Measurements from ENCODE around the gene IGDCC3. TPM values are rescaled to one million over a fixed set of nuclear protein-coding genes. Genes with fewer than 3 reads are reported as not detected.

Gene IGDCC3
- total and polyA plus RNA-seq, 2 experiments from 2014 or later = not detected

DNA sequence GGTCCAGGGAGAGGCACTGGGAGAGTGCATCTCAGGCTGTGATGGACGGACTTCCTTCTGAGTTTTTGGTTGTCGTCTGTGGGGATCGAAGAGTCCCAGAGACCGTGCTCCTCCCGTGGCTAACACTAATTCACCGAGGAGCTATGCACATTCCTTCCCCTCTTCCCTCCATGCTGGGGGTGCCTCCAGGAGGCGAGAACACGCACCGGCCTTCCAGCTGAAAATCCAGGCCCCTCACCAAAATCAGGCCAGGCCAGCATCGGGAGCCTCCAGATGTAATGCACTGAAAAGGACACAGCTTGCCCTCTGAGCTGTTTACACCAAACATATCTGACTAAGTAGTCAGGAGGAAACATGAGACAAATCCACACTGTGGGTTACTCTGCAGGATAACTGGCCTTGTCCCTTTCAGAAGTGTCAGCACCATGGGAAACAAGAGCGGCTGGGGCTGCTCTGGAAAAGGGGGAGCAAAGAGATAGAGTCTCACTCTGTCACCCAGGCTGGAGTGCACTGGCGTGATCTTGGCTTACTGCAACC, 67.9 kb downstream of the IGDCC3 start:
- peaks cover 13% of the 10 kb centered on the region for H3K27me3 ChIP-seq (replicated peaks; ENCODE audit: insufficient read depth)
- H3K79me2 ChIP-seq (ENCODE audit: insufficient read depth) = no peaks in the 10 kb centered on the region
- 76 to 82% methylated on average over 12 of the region's 12 CpGs for WGBS, 2 experiments (ENCODE audit: low coverage in 1 of 2, low lambda C conversion rate in 2 of 2, missing lambda C conversion rate in 2 of 2)
- H3K4me3 ChIP-seq = no peak overlapping the region
- H3K27ac ChIP-seq = no peak overlapping the region
- no peaks in the 10 kb centered on the region for H3K36me3 ChIP-seq (ENCODE audit: low read depth)
- peaks cover 22% of the 10 kb centered on the region for H3F3A ChIP-seq (ENCODE audit: insufficient read depth)
- TF ChIP-seq EZH2phosphoT487 (IDR thresholded peaks at IDR 0.05; ENCODE audit: insufficient read depth, low read depth) (no peak), EZH2 (IDR thresholded peaks at IDR 0.05; ENCODE audit: insufficient read depth, poor library complexity, severe bottlenecking) (no peak)
- no peaks in the 10 kb centered on the region for H4K20me1 ChIP-seq (ENCODE audit: insufficient read depth)
- no peaks in the 10 kb centered on the region for H3K9me3 ChIP-seq (ENCODE audit: low read depth)
- H3K9ac ChIP-seq = no peak overlapping the region
- no peak overlapping the region for H2AFZ ChIP-seq
- in situ Hi-C loops (cut with MboI) = no loop called here
- no peaks in the 10 kb centered on the region for H3K9me2 ChIP-seq (ENCODE audit: insufficient read depth)
- no peak overlapping the region for H3K4me2 ChIP-seq (ENCODE audit: unreplicated experiment)
- no peaks in the 10 kb centered on the region for H3K4me1 ChIP-seq (ENCODE audit: insufficient read depth)
- no peak for DNase-seq

DNA sequence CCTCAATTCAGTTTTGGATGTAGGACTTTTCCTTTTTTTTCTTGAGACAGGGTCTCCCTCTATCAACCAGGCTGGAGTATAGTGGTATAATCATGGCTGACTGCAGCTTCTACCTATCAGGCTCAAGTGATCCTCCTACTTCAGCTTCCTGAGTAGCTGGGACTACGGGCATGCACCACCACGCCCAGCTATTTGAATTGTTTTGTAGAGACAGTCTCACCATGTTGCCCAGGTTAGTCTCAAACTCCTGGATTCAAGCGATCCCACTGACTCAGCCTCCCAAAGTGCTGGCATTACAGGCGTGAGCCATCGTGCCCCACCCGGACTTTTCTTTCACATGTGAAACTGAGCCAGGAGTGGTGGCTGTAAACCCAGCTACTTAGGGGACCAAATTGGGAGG, 69.8 kb downstream of the IGDCC3 start:
- Histone ChIP-seq H3K4me1 (ENCODE audit: insufficient read depth) (peaks cover 5% of the 10 kb centered on the region; the same call in 1 of the 2 replicates), H3K36me3 (ENCODE audit: low read depth) (no peaks in the 10 kb centered on the region), H3K79me2 (ENCODE audit: insufficient read depth) (no peaks in the 10 kb centered on the region), H3K9me2 (ENCODE audit: insufficient read depth) (no peaks in the 10 kb centered on the region), H3K27me3 (replicated peaks; ENCODE audit: insufficient read depth) (peaks cover 9% of the 10 kb centered on the region), H3K9me3 (ENCODE audit: low read depth) (no peaks in the 10 kb centered on the region), H3K27ac (no peak overlapping the region), H4K20me1 (ENCODE audit: insufficient read depth) (no peaks in the 10 kb centered on the region), H3F3A (ENCODE audit: insufficient read depth) (peaks cover 23% of the 10 kb centered on the region), H3K9ac (no peak overlapping the region), H3K4me3 (no peak overlapping the region), H3K4me2 (ENCODE audit: unreplicated experiment) (no peak overlapping the region), H2AFZ (no peak overlapping the region)
- in situ Hi-C loops (cut with MboI) = no loop called here
- WGBS, 2 experiments (ENCODE audit: low coverage in 1 of 2, low lambda C conversion rate in 2 of 2, missing lambda C conversion rate in 2 of 2) = 59 to 64% methylated on average over 6 of the region's 6 CpGs
- DNase-seq = no peak
- TF ChIP-seq EZH2phosphoT487 (IDR thresholded peaks at IDR 0.05; ENCODE audit: insufficient read depth, low read depth) = no peak
- TF ChIP-seq EZH2 (IDR thresholded peaks at IDR 0.05; ENCODE audit: insufficient read depth, poor library complexity, severe bottlenecking) = no peak

DNA sequence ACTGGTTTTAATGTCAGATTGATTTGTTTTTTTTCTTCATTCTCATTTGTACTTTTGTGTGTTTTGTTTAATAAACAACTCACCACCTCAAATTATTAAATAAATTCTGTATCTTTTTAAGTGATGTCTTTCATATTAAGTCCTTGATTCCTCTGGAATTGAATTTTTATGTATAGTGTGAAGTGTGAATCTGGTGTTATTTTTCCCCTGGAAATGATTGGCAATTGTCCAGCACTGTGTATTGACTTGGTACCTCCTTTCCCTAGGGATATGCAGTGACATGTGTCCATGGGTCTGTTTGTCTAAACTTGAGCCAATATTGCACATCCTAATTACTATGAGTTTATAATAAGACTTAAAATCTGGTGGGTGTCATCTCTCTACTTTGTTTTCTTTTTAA, 71.3 kb downstream of the IGDCC3 start:
- Histone ChIP-seq H3K79me2 (ENCODE audit: insufficient read depth) (no peaks in the 10 kb centered on the region), H3F3A (ENCODE audit: insufficient read depth) (peaks cover 23% of the 10 kb centered on the region), H3K9ac (no peak overlapping the region), H3K27ac (no peak overlapping the region), H3K4me2 (ENCODE audit: unreplicated experiment) (no peak overlapping the region), H3K9me2 (ENCODE audit: insufficient read depth) (no peaks in the 10 kb centered on the region), H2AFZ (no peak overlapping the region), H3K4me3 (no peak overlapping the region), H4K20me1 (ENCODE audit: insufficient read depth) (no peaks in the 10 kb centered on the region), H3K9me3 (ENCODE audit: low read depth) (no peaks in the 10 kb centered on the region), H3K4me1 (ENCODE audit: insufficient read depth) (peaks cover 5% of the 10 kb centered on the region; the same call in 1 of the 2 replicates), H3K36me3 (ENCODE audit: low read depth) (no peaks in the 10 kb centered on the region), H3K27me3 (replicated peaks; ENCODE audit: insufficient read depth) (no peaks in the 10 kb centered on the region)
- TF ChIP-seq EZH2 (IDR thresholded peaks at IDR 0.05; ENCODE audit: insufficient read depth, poor library complexity, severe bottlenecking) = no peak
- no peak for TF ChIP-seq EZH2phosphoT487 (IDR thresholded peaks at IDR 0.05; ENCODE audit: insufficient read depth, low read depth)
- no peak for DNase-seq
- in situ Hi-C loops (cut with MboI) = no loop called here

DNA sequence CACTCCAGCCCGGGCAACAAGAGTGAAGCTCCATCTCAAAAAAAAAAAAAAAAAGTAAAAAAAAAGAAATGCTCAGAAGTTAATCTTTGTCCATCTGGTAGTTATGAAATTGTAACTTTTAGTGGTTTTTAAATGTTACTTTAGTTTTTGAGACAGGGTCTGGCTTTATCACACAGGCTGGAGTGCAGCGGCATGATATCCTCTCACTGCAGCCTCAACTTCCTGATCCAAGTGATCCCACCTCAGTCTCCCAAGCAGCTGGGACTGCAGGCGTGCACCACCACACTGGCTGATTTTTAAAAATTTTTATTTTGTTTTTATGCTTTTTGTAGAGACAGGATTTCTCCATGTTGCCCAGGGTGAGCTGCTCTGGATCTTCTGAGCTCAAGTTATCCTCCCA, 72.0 kb downstream of the IGDCC3 start:
- no peaks in the 10 kb centered on the region for H3K27me3 ChIP-seq (replicated peaks; ENCODE audit: insufficient read depth)
- H3K27ac ChIP-seq = no peak overlapping the region
- no peak overlapping the region for H3K9ac ChIP-seq
- no peak for TF ChIP-seq EZH2 (IDR thresholded peaks at IDR 0.05; ENCODE audit: insufficient read depth, poor library complexity, severe bottlenecking)
- no peak for TF ChIP-seq EZH2phosphoT487 (IDR thresholded peaks at IDR 0.05; ENCODE audit: insufficient read depth, low read depth)
- H2AFZ ChIP-seq = no peak overlapping the region
- H4K20me1 ChIP-seq (ENCODE audit: insufficient read depth) = no peaks in the 10 kb centered on the region
- H3K36me3 ChIP-seq (ENCODE audit: low read depth) = no peaks in the 10 kb centered on the region
- peaks cover 23% of the 10 kb centered on the region for H3F3A ChIP-seq (ENCODE audit: insufficient read depth)
- H3K9me2 ChIP-seq (ENCODE audit: insufficient read depth) = no peaks in the 10 kb centered on the region
- no peak overlapping the region for H3K4me2 ChIP-seq (ENCODE audit: unreplicated experiment)
- no peak overlapping the region for H3K4me3 ChIP-seq
- H3K4me1 ChIP-seq (ENCODE audit: insufficient read depth) = peaks cover 5% of the 10 kb centered on the region; the same call in 1 of the 2 replicates
- DNase-seq = no peak
- in situ Hi-C loops (cut with MboI) = no loop called here
- H3K9me3 ChIP-seq (ENCODE audit: low read depth) = no peaks in the 10 kb centered on the region
- H3K79me2 ChIP-seq (ENCODE audit: insufficient read depth) = no peaks in the 10 kb centered on the region
- WGBS, 2 experiments (ENCODE audit: low coverage in 1 of 2, low lambda C conversion rate in 2 of 2, missing lambda C conversion rate in 2 of 2) = 80% methylated on average over 3 of the region's 3 CpGs
